Vagina (tissue), 2 donors: ENCODE measurements around the gene RTN3. TPM values are rescaled to one million over a fixed set of nuclear protein-coding genes. Genes with fewer than 3 reads are reported as not detected.

Experiments
- DNase-seq, 2 donors: peaks; one replicate each; pipeline ENCODE4 v3.0.0-alpha.2; 2017; ENCODE audit errors: extremely low spot score in 2 of 2
- H3K27ac ChIP-seq: fragments of 200-600 bp; sonication (generic); one replicate; pipeline ENCODE4 v1.5.1; 2019
- H3K27me3 ChIP-seq: fragments of 200-600 bp; sonication (generic); one replicate; pipeline ENCODE4 v1.5.1; 2019
- H3K36me3 ChIP-seq, 2 donors: fragments of 200-600 bp; sonication (generic); one replicate each; pipeline ENCODE4 v1.5.1; 2017 to 2019
- H3K4me1 ChIP-seq: fragments of 200-600 bp; sonication (generic); one replicate; pipeline ENCODE4 v1.5.1; 2019
- H3K4me3 ChIP-seq, 2 donors: fragments of 200-600 bp; sonication (generic); 1 replicate in 1 of 2; 2 replicates in 1 of 2; pipeline ENCODE4 v1.5.1; 2016 to 2019
- H3K9me3 ChIP-seq: fragments of 200-600 bp; sonication (generic); one replicate; pipeline ENCODE4 v1.5.1; 2019
- CTCF ChIP-seq, 3 experiments: fragments of 450-650 bp in 2 of 3; fragments of 200-600 bp in 1 of 3; sonication (generic) in 1 of 3; IDR thresholded peaks; one replicate each; pipeline ENCODE4 v1.5.1; 2017 to 2019; ENCODE audit warnings: antibody characterized with exemption in 3 of 3, mild to moderate bottlenecking in 2 of 3, moderate library complexity in 2 of 3
- POLR2A ChIP-seq, 2 donors: fragments of 450-650 bp; IDR thresholded peaks; one replicate each; pipeline ENCODE4 v1.6.1; 2017; ENCODE audit warnings: antibody characterized with exemption in 2 of 2, mild to moderate bottlenecking in 2 of 2, moderate library complexity in 2 of 2
- POLR2AphosphoS5 ChIP-seq, 2 donors: sonication (generic); formaldehyde crosslinking; IDR thresholded peaks; one replicate each; pipeline ENCODE4 v1.9.0; 2017; ENCODE audit warnings: antibody characterized with exemption in 2 of 2, mild to moderate bottlenecking in 2 of 2, low read depth in 1 of 2; ENCODE audit not compliant: insufficient read depth in 1 of 2
- intact Hi-C: fragments of 100-400 bp; cut with DNase I; formaldehyde crosslinking; loops from one replicate; pipeline ENCODE4 v1.15.1; 2023
- total RNA-seq: library from RNA; depleted of rRNA; stranded (reverse); fragments of >200 nt; gene quantifications from one replicate; pipeline ENCODE4 v1.2.3, GENCODE V29; 2016

Gene RTN3
- total RNA-seq, 1 donor from 2014 or later = 75.1 TPM

GRCh38 chr11:63756919-63757761 lies 75.8 kb downstream of the RTN3 start:
- Histone ChIP-seq H3K4me3 (no peak overlapping the region), H3K27ac (no peak overlapping the region), H3K36me3 (peaks cover 0 to 16% of the 10 kb centered on the region in 2 donors), H3K9me3 (no peaks in the 10 kb centered on the region), H3K27me3 (no peaks in the 10 kb centered on the region), H3K4me1 (peaks cover 6% of the 10 kb centered on the region)
- no peak for DNase-seq
- TF ChIP-seq POLR2A (IDR thresholded peaks at IDR 0.05) = no peak
- no peak for TF ChIP-seq POLR2AphosphoS5 (IDR thresholded peaks at IDR 0.05; ENCODE audit: insufficient read depth in 1 of 2, low read depth in 1 of 2)
- TF ChIP-seq CTCF (IDR thresholded peaks at IDR 0.05) = no peak
- intact Hi-C loops = no loop called here

GRCh38 chr11:63760487-63761079 lies 79.3 kb downstream of the RTN3 start:
- no peaks in the 10 kb centered on the region for H3K27me3 ChIP-seq
- no peak overlapping the region for H3K27ac ChIP-seq
- no peak for DNase-seq
- H3K36me3 ChIP-seq = peaks cover 0 to 16% of the 10 kb centered on the region in 2 donors
- no peaks in the 10 kb centered on the region for H3K9me3 ChIP-seq
- no peak for TF ChIP-seq POLR2AphosphoS5 (IDR thresholded peaks at IDR 0.05; ENCODE audit: insufficient read depth in 1 of 2, low read depth in 1 of 2)
- no peak for TF ChIP-seq POLR2A (IDR thresholded peaks at IDR 0.05)
- no peak for TF ChIP-seq CTCF (IDR thresholded peaks at IDR 0.05)
- peaks cover 25% of the 10 kb centered on the region for H3K4me1 ChIP-seq
- no peak overlapping the region for H3K4me3 ChIP-seq
- intact Hi-C loops = loop anchor here (10.0 kb wide), 1 partner anchor 184 kb away; no protein-coding TSS in a partner anchor

GRCh38 chr11:63761188-63761587 lies 79.9 kb downstream of the RTN3 start:
- no peaks in the 10 kb centered on the region for H3K9me3 ChIP-seq
- H3K4me3 ChIP-seq = no peak overlapping the region
- no peak for TF ChIP-seq CTCF (IDR thresholded peaks at IDR 0.05)
- no peak for TF ChIP-seq POLR2AphosphoS5 (IDR thresholded peaks at IDR 0.05; ENCODE audit: insufficient read depth in 1 of 2, low read depth in 1 of 2)
- no peak for TF ChIP-seq POLR2A (IDR thresholded peaks at IDR 0.05)
- DNase-seq = no peak
- peaks cover 0 to 13% of the 10 kb centered on the region in 2 donors for H3K36me3 ChIP-seq
- H3K4me1 ChIP-seq = peaks cover 31% of the 10 kb centered on the region
- no peak overlapping the region for H3K27ac ChIP-seq
- no peaks in the 10 kb centered on the region for H3K27me3 ChIP-seq
- intact Hi-C loops = loop anchor here (10.0 kb wide), 1 partner anchor 184 kb away; no protein-coding TSS in a partner anchor

- no peaks in the 10 kb centered on the region for H3K27me3 ChIP-seq
- peak overlapping the region; percentile 75 for H3K27ac ChIP-seq
- H3K36me3 ChIP-seq = peaks cover 0 to 11% of the 10 kb centered on the region in 2 donors
- TF ChIP-seq POLR2AphosphoS5 (IDR thresholded peaks at IDR 0.05; ENCODE audit: insufficient read depth in 1 of 2, low read depth in 1 of 2) = no peak
- no peak for TF ChIP-seq CTCF (IDR thresholded peaks at IDR 0.05)
- TF ChIP-seq POLR2A (IDR thresholded peaks at IDR 0.05) = no peak
- peak overlapping the region; percentile 45 to 49 for H3K4me3 ChIP-seq
- H3K9me3 ChIP-seq = no peaks in the 10 kb centered on the region
- no peak for DNase-seq
- intact Hi-C loops = loop anchor here (10.0 kb wide), 1 partner anchor 183 kb away; no protein-coding TSS in a partner anchor
- H3K4me1 ChIP-seq = peaks cover 40% of the 10 kb centered on the region
Measured at GRCh38 chr11:63761931-63762653, 80.8 kb downstream of the RTN3 start.
